IPS-NIHi7 (cell line): Measurements from ENCODE around the gene RCN2.
A peak's percentile ranks its signal among the peaks of the same experiment; 100 is the strongest.
"Not testable (repeated sequence)": the region's sequence is repeated elsewhere in the genome, so short reads cannot be mapped to it uniquely, and the experiment has no call there.

Experiments
- DNase-seq: peaks from one replicate; pipeline ENCODE4 v3.0.0; 2012; ENCODE audit warnings: mixed read lengths; ENCODE audit errors: extremely low spot score

RCN2 gene

DNA sequence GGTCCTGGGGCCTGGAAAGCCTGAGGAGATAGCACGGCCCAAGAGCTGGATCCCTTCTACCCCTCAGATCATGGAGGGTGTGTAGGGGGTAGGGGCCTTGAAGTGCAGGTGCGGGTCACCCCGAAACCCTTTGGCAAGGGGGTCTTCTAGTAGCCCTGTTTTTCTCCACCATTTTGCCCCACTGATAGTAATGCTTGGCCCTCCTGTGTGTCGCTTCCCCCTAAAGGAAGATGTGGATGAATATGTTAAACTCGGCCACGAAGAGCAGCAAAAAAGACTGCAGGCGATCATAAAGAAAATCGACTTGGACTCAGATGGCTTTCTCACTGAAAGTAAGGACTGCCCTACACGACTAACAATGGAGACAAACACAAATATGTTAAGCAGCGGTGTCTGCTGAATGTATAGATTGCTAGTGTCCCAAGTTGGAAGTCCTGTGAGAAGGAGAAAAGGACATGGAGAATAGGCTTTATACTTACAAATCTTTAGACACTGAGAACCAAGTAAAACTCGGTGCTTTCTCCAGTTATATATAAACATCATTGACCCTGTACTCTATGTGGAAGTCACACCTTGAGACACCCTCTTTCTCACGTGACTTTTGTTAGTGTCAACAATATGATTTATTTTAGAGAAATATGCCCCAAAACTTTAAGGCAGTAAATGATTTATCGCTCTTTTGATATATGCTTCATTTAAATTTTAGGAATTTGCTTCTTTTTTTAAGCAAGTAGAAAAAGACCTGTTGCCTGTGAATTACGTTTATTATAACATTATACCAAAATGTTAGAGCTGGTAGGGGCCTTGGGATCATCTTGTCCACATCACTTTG is 802 bp downstream of the RCN2 start:
- no peak for DNase-seq

DNA sequence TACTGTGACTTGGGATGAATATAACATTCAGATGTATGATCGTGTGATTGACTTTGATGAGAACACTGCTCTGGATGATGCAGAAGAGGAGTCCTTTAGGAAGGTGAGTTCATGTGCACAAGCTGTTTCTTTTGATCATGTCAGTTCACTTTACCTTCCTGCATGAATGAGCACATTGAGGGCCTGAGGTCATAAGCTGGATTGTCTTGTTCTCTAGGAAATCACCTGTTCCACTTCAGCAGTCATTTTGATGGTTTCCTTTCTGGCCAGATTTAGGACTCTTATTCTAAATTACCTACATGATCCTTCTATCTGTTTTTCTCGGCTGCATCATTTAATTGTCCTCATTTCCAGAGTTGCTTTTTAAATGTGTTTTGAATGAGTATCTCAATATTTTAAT is 4.1 kb downstream of the RCN2 start:
- no peak for DNase-seq

DNA sequence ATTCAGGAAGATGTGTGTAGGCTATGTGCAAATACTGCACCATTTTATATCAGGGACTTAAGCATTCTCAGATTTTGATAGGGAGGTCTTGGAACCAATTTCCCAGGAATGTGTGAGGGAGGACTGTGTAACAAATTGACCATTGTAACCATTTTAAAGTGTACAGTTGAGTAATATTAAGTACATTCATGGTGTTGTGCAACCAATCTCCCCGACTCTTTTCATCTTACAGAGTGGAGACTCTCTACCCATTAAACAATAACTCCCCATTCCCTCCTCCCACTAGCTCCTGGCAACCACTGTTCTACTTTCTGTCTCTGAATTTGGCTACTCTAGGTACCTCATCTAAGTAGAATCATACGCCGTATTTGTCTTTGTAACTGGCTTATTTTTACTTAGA is 5.1 kb downstream of the RCN2 start:
- DNase-seq, result no peak

DNA sequence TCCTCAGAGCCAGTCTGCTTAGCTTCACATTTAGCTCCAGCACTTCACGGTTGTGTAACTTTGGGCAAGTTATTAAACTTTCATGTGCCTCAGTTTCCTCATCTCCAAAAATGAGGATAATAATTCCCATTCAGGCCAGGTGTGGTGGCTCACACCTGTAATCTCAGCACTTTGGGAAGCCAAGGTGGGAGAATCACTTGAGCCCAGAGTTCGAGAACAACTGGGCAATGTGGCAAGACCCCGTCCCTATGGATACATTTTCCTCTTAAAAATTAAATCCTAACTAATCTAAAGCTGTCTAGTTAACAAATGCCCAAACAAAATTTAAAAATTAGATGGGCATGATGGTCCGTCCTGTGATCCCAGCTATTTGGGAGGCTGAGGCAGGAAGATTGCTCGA is 7.2 kb downstream of the RCN2 start:
- no peak for DNase-seq

DNA sequence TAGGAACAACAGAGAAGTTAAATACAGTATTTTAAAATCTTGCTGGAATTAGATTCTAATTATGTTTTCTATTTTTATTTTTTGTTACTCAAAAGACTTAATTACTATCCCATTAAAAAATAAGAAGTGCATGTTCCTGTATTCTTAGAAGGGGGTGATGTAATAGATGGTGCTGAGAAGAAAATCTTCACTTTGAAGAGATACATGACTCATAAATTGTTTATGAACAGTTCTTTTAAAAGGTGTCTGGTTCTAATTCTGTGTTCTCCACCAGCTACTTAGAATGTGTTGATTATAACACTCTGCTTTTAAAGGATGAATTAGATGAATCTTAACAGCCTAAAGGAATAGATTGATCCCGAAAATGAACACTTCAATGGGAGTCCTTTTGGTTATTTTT is 8.2 kb downstream of the RCN2 start:
- DNase-seq, result no peak

DNA sequence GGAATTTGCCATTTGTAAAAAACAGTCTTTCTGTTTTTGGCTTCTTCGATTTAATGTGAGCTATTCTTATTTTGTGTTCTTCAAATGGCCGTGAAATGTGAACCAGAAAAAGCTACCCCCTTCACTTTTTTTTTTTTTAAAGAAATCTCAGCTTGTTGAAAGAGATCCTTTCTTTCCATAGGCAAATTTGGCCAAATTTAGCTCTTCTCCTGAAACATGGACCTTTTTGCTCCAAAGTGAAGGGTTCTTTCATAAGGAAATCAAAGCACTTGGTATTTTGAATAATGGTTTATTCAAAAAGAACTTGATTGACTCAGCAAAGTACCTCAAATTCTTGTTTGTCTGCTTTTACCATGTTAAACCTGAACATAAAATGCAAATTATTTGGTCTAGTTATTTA is 10.1 kb downstream of the RCN2 start:
- DNase-seq, result no peak

DNA sequence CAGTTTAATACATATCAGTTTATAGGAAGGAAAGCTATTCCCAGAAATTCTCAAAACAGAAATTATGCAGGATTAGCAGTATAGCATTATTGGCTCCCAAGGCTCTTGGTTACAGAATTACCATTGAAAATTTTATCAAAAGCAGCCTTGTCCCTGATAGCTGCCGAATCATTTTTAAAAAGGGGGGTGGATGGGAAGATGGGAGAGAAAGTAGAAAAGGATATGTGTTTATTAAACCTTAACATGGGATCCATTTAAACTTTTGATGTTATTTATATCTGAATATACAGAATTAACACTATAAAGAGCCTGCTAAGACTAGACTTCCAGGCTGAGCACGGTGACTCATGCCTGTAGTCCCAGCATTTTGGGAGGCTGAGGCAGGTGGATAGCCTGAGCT is 10.8 kb downstream of the RCN2 start:
- DNase-seq, result no peak

DNA sequence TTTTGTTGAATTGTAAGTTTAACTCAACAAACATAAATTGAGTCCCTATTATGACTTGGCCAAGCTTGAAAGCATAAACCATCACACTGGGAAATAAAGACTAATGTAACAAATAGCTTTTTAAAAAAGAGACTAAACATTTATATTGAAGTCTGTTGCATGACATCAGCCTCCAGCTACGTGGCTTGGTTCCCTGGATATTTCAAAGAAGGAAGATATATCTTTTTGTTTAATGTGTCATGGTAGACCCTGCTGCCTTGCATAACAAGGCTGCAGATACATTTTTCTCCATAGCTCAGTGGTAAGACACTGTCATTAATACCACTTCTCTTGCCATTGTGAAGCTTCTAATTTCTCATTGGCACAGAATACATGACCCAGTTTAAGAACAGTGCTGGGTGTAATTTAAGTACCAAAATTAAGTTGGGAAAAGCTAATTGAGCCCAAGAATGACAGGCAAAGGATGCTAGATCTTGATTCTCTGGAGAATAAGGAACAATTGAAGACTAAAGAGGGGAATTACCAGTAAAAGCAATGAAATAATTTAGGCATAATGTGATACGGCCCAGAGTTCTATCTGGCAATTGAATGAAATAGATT is 14.0 kb downstream of the RCN2 start:
- no peak for DNase-seq

DNA sequence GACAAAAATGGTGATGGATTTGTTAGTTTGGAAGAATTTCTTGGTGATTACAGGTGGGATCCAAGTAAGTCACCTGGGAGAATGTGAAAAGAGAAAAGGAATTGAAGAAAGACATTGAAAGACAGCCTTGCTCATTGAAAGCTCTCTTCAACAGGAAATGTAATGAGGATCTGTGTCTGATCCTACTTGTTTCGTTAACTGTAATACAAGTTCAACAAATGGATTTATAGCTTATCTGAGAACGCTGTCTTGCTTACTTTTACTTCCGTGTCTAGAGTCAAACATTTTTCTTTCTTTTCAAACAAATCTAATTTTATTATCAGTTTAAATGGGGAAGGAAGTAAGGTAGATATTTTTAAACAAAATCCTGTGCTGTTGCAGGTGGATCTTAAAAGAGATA is 15.9 kb downstream of the RCN2 start:
- DNase-seq, result no peak

DNA sequence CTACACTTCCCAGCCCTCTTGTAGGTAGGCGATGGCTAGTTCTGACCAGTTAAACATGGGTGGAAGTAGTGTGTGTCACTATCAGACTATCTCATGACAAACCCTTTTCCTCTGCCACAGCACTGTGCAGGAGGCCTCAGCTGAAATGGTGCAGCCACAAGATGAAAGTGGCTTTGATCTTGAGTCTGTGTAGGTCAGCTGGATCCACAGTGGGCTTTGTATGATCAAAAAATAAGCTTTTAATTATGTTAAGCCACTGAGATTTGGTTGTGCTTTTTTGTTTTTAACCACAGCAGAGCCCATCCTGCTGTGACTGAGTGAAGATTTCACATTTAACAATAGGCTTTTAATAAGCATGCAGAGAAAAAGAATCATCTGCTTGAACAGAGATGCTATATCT is 19.7 kb downstream of the RCN2 start:
- DNase-seq, result no peak

DNA sequence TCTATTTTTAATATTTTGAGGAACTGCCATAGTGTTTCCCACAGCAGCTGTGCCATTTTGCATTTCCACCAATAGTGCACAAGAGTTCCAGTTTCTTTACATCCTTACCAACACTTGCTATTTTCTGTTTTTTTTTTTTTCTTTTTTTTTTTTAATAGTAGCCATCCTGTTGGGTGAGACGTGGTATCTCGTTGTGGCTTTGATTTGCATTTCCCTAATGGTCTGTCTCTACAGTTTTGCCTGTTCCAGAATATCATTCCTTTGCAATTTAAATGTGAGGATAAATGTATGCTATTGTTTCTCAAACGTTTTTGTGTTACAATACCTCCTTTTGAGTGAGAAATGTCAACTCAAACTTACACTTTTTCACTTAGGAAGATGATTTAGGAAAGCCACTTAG is 22.4 kb downstream of the RCN2 start:
- DNase-seq, result no peak

DNA sequence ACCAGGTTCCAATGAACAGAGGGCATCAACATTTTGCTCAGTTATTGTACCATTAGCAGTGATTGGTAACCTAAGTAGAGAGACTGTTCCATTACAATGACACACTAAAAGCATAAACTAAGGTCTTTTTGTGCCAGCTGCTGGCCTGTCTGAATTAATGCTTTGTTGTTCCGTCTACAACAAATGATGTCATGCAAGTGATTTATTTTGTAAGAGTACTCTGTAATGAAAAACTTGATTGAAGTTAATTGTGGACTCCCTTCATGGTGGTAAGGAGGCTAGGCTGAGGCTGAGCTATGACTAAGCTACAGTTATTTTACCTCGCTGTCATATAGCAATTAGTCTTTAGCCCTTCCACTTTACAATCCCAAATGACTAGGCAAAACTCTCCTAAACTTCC is 23.2 kb downstream of the RCN2 start:
- DNase-seq, result no peak

DNA sequence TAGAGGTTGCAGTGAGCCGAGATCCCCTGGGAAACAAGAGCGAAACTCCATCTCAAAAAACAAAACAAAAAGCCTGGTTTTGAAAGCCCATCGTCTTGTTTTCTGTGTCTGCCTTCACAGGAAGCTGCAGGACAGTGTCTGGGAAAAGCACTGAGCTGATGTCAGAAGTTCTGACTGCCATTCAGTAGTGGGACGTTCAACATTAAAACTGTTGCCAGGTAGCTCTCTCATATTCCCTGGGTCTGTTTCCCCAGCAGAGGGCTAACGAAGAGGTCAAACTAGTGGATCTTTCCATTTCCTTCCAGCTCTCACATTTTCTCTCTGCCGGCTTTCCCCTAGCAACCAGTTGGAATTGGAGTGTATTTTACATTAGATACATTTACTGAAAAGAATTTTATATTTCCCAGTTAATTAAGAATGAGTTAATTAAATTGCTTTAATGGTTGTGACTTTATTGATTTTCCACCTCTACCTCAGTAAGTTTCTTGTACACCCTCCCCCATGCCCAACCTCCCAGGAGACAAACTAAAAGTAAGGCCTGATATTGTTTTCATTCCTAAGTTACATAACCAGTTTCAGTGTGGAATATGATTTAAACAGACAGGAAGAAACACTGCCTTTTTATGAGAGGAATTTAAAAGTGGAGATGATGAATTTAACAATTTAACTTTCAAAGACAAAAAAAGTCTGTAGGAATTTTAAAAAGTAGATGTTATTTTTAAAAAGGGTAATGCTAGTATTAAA is 29.9 kb downstream of the RCN2 start:
- no peak for DNase-seq

DNA sequence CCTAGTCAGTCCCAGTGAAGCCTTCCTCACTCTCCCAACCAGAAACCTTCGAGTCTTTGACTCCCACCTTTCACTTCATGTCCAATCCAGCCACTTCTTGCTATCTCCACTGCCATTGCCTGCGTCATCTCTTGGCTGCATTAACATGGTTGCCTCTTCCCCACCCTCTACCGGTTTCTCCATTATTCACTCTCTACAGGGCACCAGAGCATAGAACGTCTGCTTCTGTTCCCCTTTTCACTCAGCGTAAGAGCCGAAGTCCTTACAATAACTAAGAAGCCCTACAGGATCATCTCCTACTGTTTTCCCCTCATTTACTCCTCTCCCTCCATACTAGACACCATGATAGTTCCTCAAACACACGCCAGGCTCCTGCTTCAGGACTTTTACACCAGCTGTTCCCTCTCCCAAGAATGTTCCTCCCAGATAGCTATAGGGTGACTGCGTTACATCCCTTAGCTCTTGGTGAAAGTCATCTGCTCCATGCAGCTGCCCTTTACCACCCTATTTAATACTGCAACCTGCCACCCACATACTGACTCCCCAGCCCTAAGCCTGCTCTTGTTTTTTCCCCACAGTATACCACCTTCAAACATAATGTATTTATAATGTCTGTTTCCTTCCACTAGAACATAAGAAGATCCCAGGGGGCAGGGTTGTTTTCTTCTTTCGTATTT is 30.9 kb downstream of the RCN2 start:
- DNase-seq, result no peak

DNA sequence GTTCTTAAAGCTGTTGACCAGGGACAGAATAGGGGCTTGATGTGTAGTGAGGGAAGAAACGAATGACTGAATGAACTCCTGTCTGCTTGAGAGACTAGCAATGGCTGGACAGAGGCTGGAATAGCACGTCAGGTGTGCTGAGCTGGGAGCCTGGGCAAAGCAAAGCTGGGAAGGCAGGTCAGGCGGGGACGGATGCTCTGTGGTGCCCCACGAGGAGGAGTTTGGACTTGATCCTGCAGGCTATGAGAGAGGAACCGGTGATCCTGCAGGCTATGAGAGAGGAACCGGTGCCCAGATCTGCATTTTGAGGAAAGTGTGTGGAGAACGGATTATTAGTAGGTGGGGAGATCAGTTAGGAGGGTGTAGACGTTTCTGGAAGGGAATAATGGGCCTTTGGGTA is 32.0 kb downstream of the RCN2 start:
- DNase-seq, result peak; percentile 48

DNA sequence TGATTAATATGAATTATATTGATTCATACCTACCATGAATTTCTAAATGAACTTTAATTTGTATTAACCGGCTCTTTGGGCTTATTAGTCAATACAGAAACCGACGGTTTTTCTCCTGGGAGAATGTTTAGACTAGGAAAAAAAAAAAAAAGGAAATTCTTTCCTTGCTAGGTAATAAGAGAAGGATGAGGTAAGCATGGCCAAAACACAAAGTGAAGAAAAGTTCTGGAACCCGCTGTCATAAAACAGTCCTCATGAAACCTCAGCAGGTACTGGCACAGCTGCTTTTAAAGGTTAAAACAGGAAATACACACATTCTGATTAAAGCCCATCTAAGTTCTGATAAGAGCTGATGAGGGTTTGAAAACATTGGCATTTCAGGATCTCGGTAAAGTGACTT is 32.6 kb downstream of the RCN2 start:
- no peak for DNase-seq

DNA sequence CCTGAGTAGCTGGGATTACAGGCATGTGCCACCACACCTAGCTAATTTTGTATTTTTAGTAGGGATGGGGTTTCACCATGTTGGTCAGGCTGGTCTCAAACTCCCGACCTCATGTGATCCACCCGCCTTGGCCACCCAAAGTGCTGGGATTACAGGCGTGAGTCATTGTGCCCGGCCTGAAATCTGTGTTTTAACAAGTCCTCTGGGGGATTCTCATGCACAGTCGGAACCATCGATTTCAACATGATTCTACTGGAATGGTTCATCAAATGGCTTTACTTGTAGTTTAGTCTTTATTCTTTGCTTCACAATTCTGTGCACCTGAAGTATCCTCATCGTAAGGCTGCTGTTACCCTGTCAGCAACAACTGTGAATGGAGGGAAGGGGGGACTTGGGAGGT is 34.5 kb downstream of the RCN2 start:
- not testable (repeated sequence) for DNase-seq

DNA sequence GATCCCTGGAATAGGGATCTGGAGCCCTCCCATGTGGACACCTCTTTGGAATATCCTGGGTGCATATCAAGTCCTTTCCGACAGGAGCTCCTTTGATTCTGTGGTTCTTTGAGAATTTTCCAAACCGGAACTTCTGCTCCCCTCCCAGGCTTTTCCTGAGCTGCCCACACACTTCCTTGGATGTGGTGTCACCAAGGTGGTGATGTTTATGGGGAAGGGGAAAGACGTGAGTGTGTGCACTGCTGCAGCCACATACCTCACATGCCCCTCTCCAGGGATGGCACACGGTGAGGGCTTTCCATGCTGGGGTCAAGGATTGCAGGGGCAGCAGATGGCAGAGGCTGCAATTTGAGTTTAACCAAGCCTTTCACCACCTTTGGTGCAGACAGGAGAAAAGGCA is 35.5 kb downstream of the RCN2 start:
- no peak for DNase-seq

DNA sequence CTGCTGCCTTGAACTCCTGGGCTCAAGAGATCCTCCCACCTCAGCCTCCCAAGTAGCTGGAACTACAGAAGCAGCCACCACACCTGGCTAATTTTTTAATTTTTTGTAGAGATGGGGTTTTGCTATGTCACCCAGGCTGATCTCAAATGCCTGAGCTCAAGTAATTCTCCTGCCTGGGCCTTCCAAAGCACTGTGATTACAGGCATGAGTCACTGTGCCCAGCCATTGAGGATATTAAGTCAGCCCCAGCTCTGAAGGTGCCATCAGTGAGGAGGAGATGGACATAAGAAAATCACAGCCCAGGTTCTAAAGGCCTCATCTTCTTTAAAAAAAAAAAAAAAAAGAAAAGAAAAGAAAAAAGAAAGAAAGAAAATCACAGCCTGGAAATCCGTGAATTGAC is 36.8 kb downstream of the RCN2 start:
- DNase-seq, result no peak

DNA sequence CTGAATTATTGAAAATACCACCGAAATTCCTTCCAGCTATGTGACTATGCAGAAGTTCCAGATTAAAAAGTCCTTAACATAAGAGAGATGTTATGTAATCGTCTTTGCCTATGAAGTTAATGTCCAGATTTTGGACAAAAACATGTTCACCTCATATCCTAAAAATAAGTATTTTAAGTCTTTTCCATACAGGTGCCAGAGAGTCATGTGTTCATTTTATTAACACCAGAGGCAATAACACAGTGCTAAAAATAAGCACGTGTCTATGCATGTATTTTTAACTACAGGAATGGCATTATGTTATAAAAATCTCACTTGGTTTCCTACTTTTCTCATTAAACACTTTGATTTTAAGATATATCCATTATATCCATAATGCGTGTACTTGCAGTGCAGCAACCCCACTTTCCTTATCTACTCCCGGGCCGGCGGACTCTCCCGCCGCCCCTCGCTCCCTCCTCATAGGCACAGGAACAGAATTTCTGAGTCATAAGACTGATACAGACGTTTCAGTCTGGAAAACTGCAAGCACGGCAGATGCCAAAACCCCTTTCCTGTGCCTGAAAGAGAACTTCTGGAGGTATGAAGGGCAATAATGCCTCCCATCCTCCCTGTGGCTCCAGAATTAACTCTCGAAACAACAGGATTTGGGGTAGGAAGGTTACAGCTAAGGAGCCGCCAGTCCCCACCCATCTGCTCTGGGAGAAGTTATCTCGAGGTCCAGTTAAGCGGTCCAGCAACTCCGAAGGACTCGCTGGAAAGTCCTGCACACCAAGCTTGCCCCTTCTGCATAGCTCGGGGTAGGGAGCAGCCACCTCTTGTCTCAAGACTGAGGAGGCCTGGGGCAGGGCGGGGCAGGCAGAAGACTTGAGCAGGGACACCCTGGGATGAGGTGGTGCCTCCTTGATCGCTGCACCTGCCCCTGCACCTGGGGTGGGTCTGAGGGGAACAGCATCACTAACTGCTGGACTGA is 41.1 kb downstream of the RCN2 start:
- no peak for DNase-seq

DNA sequence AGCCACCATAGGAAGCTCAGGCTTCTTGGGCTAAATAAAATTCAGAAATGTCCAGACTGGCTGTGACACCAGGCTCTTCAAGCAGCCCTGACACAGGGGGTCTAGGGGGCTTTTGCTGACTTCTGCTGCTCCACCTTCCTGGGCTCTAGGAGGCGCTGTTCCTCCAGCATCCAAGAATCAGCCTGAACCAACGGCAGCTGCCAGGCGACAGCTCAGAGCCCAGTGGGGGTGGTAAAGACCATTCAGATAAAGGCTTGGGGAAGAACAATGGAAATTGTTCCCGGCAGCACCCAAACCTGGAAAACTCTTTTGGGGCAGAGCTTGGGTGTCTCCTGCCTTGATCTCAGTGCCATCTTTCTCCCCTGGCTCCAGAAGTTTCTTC is 41.8 kb downstream of the RCN2 start:
- DNase-seq, result peak; percentile 90
